OCI-LY3 (cell line): ENCODE measurements around the gene COL4A4.

Experiments used
- H2AFZ ChIP-seq: fragments of 200-600, 300-600 bp; shearing (Covaris generic); 2 replicates; pipeline ENCODE4 v1.6.0; 2014; ENCODE audit warnings: antibody characterized with exemption, low read depth, low read length
- H3K27ac ChIP-seq: fragments of 200-600, 300-600 bp; sonication (generic); 2 replicates; pipeline ENCODE4 v1.5.1; 2014; ENCODE audit warnings: mild to moderate bottlenecking, low read length, moderate library complexity, mixed read lengths
- H3K27me3 ChIP-seq: fragments of 200-600, 300-600 bp; sonication (generic); 2 replicates; pipeline ENCODE4 v1.6.1; 2014; ENCODE audit warnings: low read depth, low read length, mixed read lengths
- H3K36me3 ChIP-seq: fragments of 200-600, 300-600 bp; sonication (generic); replicated peaks from 2 replicates; pipeline ENCODE3; 2014; ENCODE audit warnings: low read depth, low read length, mixed read lengths
- H3K4me1 ChIP-seq: fragments of 300-600, 200-600 bp; sonication (generic); 2 replicates; pipeline ENCODE4 v1.6.1; 2014; ENCODE audit warnings: low read length, mixed read lengths
- H3K4me2 ChIP-seq: fragments of 200-600, 300-600 bp; sonication (generic); 2 replicates; pipeline ENCODE4 v1.6.1; 2014; ENCODE audit warnings: low read length, mixed read lengths
- H3K4me3 ChIP-seq: fragments of 300-600, 200-600 bp; sonication (generic); 2 replicates; pipeline ENCODE4 v1.5.1; 2014; ENCODE audit warnings: antibody characterized with exemption, mild to moderate bottlenecking, low read length, moderate library complexity
- H3K79me2 ChIP-seq: fragments of 300-600, 200-600 bp; shearing (Covaris generic); 2 replicates; pipeline ENCODE4 v1.6.1; 2014; ENCODE audit warnings: mild to moderate bottlenecking, low read length, mixed read lengths
- H3K9ac ChIP-seq: fragments of 300-600, 200-600 bp; shearing (Covaris generic); 2 replicates; pipeline ENCODE4 v1.6.0; 2014; ENCODE audit warnings: mild to moderate bottlenecking, low read length, moderate library complexity
- H3K9me3 ChIP-seq: fragments of 200-600, 300-600 bp; shearing (Covaris generic); 2 replicates; pipeline ENCODE4 v1.6.1; 2014; ENCODE audit warnings: low read length, mixed read lengths; ENCODE audit not compliant: insufficient read depth
- H4K20me1 ChIP-seq: fragments of 200-600, 300-600 bp; sonication (generic); 2 replicates; pipeline ENCODE4 v1.6.1; 2016; ENCODE audit warnings: low read length, mixed read lengths; ENCODE audit not compliant: insufficient read depth
- CTCF ChIP-seq: fragments of 200-600, 300-600 bp; sonication (generic); IDR thresholded peaks from 2 replicates; pipeline ENCODE4 v1.5.1; 2014; ENCODE audit warnings: antibody characterized with exemption, low read length, low read depth
- EZH2phosphoT487 ChIP-seq: fragments of 200-600 bp; shearing (Covaris generic); IDR thresholded peaks from 2 replicates; pipeline ENCODE4 v1.6.1; 2018; ENCODE audit warnings: antibody characterized with exemption, mixed run types, low read depth

Gene COL4A4

DNA sequence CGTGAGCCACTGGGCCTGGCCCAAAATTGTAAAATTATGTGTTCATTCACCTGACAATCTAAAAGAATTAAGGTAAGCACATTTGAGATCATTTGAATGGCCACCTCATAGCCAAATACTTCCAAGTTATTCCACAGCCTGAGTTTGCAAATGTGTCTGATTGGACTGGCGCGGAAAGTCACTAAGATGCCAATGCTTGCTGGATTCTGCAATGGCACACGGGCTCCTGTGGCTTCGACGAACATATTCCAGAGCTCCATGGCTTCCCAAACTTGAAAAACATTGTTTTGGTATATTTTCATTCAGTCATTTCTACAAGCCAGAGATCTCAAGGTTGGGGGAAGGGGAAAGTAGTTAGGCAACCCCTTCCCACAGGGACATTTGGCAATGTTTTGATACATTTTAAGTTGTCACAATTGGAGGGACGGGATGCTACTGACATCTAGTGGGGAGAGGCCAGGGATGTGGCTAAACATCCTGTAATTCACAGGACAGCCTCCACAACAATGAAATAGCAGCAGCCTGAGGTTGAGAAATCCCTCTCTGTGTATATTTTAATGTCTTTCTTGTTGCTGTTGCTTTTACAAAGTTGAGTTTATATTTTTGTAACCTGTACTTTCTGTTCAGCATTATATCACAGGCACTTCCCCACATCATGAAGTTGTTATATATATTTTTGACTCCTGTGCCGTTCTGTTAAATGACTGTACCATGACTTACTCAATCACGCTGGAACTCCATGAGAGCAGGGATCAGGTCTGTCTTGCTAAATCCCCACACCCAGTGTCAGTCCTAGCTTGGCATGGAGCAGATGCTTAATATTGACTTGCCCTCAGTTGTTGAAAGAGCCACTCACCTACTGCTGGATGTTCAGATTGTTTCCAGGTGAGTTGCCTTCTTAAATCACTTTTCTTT, 56.9 kb downstream of the COL4A4 start:
- H2AFZ ChIP-seq: no peak overlapping the region

GRCh38 chr2:227103583-227103982, 60.4 kb downstream of the COL4A4 start:
- no peak for TF ChIP-seq CTCF
- no peak for TF ChIP-seq EZH2phosphoT487
- Histone ChIP-seq H3K27me3 (no peaks in the 10 kb centered on the region), H4K20me1 (no peaks in the 10 kb centered on the region), H3K9ac (no peak overlapping the region), H3K9me3 (no peaks in the 10 kb centered on the region), H3K27ac (no peak overlapping the region), H2AFZ (no peak overlapping the region), H3K4me1 (no peaks in the 10 kb centered on the region), H3K4me3 (no peak overlapping the region), H3K36me3 (no peaks in the 10 kb centered on the region), H3K79me2 (no peaks in the 10 kb centered on the region), H3K4me2 (no peak overlapping the region)

More for the DNA sequence above, 56.9 kb downstream of the COL4A4 start:
- no peak overlapping the region for H3K4me3 ChIP-seq
- no peaks in the 10 kb centered on the region for H3K36me3 ChIP-seq
- H3K79me2 ChIP-seq: no peaks in the 10 kb centered on the region
- H3K9me3 ChIP-seq: no peaks in the 10 kb centered on the region
- H3K4me1 ChIP-seq: no peaks in the 10 kb centered on the region
- no peak overlapping the region for H3K27ac ChIP-seq
- H3K9ac ChIP-seq: no peak overlapping the region
- no peaks in the 10 kb centered on the region for H4K20me1 ChIP-seq
- H3K4me2 ChIP-seq: no peak overlapping the region
- TF ChIP-seq CTCF: peak; percentile 66
- TF ChIP-seq EZH2phosphoT487: no peak
- no peaks in the 10 kb centered on the region; the same call in 1 of the 2 replicates for H3K27me3 ChIP-seq

DNA sequence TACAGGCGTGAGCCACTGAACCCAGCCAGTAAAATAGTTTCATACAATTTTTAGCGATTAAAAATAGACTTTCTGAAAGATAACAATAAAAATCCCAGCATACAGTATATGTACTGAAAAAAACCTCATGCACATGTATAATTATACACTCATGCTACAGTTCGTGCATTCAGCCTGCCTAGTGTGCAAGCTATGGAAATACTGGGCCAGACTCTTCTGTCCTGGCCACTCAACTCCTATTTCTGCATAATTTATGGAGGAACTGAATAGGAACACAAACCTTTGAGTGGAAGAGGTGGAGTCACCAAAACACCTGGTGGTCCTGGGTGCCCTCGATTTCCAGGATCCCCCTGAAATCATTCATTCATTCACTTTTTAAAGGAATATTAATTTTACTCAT, 64.7 kb downstream of the COL4A4 start:
- Histone ChIP-seq H3K9ac (no peak overlapping the region), H4K20me1 (no peaks in the 10 kb centered on the region), H3K4me3 (no peak overlapping the region), H3K27me3 (no peaks in the 10 kb centered on the region), H2AFZ (no peak overlapping the region), H3K79me2 (no peaks in the 10 kb centered on the region), H3K4me1 (no peaks in the 10 kb centered on the region), H3K27ac (no peak overlapping the region), H3K4me2 (no peak overlapping the region), H3K36me3 (no peaks in the 10 kb centered on the region), H3K9me3 (no peaks in the 10 kb centered on the region)
- TF ChIP-seq EZH2phosphoT487 (no peak), CTCF (no peak)

DNA sequence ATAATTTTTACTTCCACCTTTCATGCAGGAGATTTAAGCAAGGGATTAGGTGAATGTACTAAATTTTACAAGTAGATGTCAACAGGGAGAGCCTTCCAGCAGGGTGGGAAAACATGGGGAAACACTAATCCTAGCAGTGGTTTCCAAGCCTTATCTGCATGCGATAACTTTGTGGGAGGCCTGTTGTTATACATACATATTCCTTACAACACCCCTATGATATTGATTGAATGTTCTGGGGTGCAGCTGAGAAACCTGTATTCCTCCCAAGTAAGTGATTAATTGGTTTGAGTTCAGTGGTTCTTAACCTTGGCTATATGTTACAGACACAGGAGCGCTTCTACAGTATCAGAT, 65.9 kb downstream of the COL4A4 start:
- H3K27ac ChIP-seq: no peak overlapping the region
- no peaks in the 10 kb centered on the region for H3K9me3 ChIP-seq
- no peaks in the 10 kb centered on the region for H4K20me1 ChIP-seq
- H3K79me2 ChIP-seq: no peaks in the 10 kb centered on the region
- H2AFZ ChIP-seq: no peak overlapping the region
- H3K4me1 ChIP-seq: no peaks in the 10 kb centered on the region
- H3K9ac ChIP-seq: no peak overlapping the region
- TF ChIP-seq EZH2phosphoT487 (no peak), CTCF (no peak)
- no peaks in the 10 kb centered on the region for H3K36me3 ChIP-seq
- no peak overlapping the region for H3K4me2 ChIP-seq
- H3K27me3 ChIP-seq: no peaks in the 10 kb centered on the region
- H3K4me3 ChIP-seq: no peak overlapping the region
